ENCODE measurements around the gene FOXK1.

The FOXK1 gene

DNA sequence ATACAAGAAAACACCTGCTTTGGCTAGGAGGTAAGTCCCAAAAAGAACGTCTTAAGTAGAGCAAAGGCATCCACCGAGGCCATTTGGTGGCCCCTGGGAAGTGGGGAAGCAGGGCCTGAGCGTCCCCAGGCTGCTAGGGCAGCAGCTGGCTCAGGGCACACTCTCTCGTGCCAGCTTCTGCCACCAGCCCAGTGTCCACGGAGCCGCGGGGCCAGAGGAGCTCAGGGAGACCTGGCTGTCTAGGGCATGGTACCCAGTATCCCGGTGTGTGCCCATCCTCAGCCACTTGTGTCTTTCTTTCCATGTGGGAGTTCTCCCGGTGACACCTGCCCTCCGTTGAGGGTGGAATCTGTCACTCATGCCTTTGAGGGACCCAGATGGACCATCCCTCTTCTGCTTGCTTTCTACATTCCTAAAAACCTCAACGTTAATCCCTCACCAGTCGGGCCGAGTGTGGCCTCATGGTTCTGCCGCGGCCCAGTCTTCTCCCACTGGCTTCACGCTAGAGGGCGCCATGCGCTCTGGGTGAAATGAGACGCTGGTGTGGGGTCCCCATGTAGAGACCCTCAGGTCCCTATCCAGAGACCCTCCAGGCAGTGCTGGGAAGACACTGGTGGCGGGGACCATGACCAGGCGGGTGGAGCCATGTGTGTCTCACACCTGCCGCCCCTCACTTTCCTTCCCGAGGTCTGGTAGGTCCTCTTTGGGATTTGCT, 83.8 kb downstream of the FOXK1 start:
- DNase-seq (ENCODE audit: low read depth) = no peak

DNA sequence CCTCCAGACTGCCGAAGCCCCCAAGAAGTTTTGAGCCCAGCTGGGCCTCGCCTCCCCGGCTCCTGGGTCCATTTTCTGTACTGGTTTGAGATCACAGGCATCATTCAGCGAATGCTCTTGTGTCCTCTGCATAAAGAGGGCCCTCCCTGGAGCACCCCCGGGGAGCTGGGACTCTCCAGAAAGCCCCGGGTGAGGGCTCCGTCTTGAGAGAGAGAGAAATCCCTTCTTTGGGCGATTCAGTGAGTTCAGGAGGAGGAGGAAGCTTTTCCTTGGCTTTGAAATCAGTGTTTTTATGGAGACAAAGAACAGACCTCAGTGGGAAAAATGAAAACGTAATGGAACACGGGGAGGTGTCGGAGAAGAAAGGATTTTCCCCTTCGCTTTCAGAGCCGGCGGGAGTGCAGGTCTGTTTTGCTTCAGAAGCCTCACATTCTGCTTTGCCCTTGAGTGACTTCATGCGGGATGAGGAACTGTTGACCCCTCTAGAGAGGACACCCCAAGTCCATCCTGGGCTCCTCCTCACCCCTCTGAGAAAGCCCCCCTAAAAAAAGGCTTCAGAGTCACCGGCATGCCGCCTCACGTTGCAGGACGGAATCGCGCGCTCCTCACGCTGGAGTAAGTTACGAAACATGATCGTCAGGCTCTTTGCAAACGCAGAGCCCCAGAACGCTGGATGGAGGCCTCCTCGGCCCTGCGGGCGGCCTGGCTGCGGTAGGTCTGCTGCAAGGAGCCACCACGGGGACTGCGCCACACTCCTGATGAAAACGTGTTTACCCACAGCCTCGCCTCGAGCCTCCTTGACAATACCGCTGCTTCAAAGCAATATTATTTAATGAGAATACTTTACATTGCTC, 84.8 kb downstream of the FOXK1 start:
- DNase-seq (ENCODE audit: low read depth) = no peak

GRCh38 chr7:4768597-4769569, 86.8 kb downstream of the FOXK1 start:
- no peak for DNase-seq (ENCODE audit: low read depth)

- DNase-seq (ENCODE audit: low read depth) = no peak
Measured at GRCh38 chr7:4769761-4770160, 87.7 kb downstream of the FOXK1 start.

DNA sequence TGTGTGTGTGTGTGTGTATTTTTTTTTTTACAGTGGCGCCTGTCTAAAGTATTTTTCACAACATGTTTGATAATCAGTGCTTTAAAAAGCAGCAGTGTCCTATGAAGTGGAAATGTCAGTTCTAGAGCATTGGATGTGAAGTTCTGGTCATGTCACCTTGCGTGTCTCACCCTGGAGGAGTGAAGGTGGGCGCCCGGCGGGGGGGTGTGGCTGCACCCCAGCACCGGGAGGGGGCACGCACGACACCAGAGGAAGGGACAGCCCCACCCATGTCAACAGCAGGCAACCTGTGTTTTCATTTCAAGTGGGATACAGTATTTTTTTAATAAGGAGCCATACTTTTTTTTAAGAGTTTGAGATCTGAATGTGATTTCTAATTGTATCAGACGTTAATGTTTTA, 88.8 kb downstream of the FOXK1 start:
- no peak for DNase-seq (ENCODE audit: low read depth)

DNA sequence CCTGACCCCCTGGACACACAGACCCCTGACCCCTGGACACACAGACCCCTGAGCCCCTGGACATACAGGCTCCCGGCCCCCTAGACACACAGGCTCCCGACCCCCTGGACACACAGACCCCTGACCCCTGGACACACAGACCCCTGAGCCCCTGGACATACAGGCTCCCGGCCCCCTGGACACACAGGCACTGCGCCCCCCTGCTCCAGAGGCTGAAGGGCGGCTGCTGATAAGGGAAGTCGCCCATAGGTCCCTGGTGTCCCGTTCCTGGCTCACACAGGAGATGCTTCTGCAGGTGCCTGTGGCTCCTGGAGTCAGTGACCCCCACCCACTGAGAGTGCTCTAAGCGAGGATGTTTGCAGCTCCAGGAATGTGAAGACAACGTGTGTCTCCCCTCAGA, 89.6 kb downstream of the FOXK1 start:
- no peak for DNase-seq (ENCODE audit: low read depth)

DNA sequence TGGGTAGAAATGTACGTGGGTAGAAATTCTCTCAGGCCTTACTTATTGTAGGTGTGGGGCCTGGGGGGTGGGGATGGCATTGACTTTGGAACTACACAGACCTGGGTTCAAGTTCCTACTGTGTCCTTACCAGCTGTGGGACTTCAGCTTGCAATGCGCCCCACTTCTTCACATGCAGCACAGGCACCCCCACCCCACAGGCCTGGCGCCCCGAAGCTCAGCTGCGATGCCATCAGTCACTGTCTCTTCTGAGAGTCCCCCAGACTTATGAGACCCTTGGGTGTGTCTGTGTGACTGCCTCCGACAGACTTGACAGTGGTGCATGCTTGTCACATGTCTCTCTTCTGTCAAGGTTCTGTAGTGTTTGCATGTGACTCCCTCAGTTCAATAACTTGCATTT, 90.2 kb downstream of the FOXK1 start:
- DNase-seq (ENCODE audit: low read depth) = no peak

DNA sequence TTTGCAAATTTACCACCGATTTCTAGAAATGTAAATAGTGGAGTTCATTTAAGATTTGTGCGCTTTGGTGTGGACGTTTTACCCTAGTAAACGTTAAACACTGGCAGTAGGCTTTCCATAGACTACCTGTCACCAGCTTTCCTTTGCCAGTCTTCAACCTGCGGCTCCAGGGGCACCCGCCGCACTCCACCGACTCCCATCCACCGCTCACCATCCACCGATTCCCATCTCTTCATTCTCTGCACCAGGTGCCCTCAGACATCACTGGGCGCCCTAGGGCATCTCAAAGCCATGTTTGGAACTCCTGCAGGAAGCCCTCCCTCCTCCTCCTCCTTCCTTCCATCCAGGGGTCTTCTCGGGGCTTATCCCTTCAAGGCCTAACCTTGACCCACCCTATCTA, 91.9 kb downstream of the FOXK1 start:
- no peak for DNase-seq (ENCODE audit: low read depth)

DNA sequence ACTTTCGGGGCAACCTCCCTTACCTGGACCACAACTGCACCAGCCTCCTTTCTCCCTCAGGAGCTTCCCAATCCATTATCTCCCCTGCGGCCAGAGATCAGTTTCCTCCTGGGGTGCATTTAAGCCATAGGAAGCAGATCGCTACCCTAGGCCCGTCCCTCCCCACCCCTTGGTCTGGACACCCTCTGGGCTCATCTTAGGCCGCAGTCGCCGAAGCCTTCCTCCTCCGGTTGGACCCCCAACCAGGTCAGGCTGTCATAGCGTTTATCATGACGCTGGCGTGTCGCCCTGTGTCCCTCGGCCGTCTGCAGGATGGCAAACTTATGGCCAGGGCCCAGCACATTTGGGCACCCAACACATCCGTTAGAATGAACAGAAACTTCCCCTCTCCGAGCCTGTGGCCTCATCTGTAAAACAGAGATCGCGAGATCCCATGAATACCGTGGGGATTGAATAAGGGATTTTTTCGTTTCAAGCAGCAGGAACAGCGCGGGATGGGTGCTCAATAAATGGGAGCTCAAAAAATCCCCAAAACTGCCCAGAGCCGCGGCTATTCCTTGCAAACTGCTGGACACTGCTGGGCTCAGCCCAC, 92.7 kb downstream of the FOXK1 start:
- no peak for DNase-seq (ENCODE audit: low read depth)

GRCh38 chr7:4775250-4775847, 93.3 kb downstream of the FOXK1 start, which contains the start of gene AP5Z1:
Gene AP5Z1, plus strand, starts transcription at chr7:4775623. Its CDS starts 93 bp downstream, at chr7:4775716.
- DNase-seq (ENCODE audit: low read depth) = peak; percentile 94

DNA sequence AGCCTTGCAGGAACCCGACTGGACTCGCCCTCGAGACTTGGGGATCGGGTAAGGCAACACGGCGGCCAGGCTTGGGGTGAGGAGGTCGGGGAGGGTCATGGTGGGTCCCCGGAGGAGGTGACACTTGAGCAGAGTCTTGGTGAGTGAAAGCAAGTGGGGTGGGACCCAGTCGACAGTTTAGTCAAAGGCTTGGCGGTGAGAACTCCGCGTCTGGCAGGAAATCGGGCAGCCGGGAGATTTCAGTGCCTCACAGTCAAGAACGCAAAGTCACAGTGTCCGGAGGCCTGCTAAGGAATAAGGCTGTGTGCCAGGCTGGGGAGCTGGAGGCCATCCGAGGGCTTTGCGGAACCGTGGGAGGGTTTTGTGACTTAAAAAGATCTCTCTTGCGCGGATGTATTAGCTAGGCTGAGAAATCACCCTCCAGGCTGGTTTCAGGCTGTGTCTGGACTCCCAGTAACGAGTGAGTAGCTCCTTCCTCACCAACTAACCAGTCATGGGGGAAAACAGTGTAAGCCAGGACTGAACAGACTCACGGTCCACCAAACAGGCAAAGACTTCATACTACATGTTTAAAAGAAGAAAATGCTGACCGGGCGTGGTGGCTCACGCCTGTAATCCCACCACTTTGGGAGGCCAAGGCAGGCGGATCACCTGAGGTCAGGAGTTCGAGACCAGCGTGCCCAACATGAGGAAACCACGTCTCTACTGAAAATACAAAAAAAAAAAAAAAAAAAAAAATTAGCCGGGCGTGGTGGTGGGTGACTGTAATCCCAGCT, 93.9 kb downstream of the FOXK1 start:
- DNase-seq (ENCODE audit: low read depth) = peak; percentile 31

DNA sequence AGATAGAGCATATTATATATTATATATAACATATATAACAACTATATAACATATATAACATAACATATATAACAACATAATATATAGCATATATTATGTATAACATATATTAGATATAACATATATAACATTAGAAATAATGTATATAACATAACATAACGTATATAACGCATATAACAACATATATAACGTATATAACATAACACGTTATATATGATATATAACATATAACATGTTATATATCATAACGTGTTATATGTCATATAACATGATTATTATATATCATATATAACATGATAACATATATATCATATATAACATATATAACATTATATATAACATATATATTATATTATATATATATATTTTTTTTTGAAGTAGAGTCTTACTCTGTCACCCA, 97.0 kb downstream of the FOXK1 start:
- DNase-seq (ENCODE audit: low read depth) = no peak

- no peak for DNase-seq (ENCODE audit: low read depth)
Measured at GRCh38 chr7:4781366-4782069, 99.4 kb downstream of the FOXK1 start.

GRCh38 chr7:4782333-4783291, 100.5 kb downstream of the FOXK1 start:
- no peak for DNase-seq (ENCODE audit: low read depth)

GRCh38 chr7:4783292-4783652, 101.2 kb downstream of the FOXK1 start:
- no peak for DNase-seq (ENCODE audit: low read depth)

- DNase-seq (ENCODE audit: low read depth) = no peak
Measured at GRCh38 chr7:4783762-4784351, 101.8 kb downstream of the FOXK1 start.

DNA sequence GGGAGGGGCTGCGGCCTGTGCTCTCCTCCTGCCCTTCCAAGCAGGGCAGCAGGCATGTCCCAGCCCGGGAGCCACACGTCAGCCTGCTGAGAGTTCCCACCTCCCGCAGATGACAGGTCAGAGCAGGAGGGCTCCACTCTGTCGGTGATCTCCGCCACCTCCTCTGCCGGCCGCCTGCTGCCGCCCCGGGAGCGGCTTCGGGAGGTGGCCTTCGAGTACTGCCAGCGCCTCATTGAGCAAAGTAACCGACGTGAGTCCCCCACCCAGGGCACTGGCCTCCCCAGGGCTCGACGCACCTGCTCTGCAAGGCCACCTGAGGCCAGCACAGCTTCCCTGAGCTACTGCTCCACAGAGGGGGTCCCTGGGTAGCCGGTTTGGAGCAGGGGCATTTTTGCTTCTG, 102.7 kb downstream of the FOXK1 start:
- no peak for DNase-seq (ENCODE audit: low read depth)

DNA sequence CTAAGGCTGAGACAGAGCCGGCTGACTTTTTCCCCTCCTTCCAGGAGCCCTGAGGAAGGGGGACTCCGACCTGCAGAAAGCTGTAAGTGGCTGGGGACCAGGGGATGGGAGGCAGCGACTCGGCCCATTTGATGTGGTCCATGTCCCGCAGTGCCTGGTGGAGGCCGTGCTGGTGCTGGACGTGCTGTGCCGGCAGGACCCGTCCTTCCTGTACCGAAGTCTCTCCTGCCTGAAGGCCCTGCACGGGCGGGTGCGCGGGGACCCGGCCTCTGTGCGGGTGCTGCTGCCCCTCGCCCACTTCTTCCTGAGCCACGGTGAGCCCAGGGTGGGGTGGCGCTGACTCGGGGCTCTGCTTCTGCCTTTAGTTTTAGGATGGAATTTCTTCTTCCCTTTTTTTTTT, 103.3 kb downstream of the FOXK1 start:
- no peak for DNase-seq (ENCODE audit: low read depth)

All from activated T-cell treated with anti-CD3 and anti-CD28 coated beads for 48 hours (primary cell).